ENCODE results near the gene GPRIN1. TPM values are rescaled to one million over a fixed set of nuclear protein-coding genes. Genes with fewer than 3 reads are reported as not detected.

The GPRIN1 gene
- total and polyA plus RNA-seq, 2 donors from 2014 or later, result 0.45 to 1.3 TPM

DNA sequence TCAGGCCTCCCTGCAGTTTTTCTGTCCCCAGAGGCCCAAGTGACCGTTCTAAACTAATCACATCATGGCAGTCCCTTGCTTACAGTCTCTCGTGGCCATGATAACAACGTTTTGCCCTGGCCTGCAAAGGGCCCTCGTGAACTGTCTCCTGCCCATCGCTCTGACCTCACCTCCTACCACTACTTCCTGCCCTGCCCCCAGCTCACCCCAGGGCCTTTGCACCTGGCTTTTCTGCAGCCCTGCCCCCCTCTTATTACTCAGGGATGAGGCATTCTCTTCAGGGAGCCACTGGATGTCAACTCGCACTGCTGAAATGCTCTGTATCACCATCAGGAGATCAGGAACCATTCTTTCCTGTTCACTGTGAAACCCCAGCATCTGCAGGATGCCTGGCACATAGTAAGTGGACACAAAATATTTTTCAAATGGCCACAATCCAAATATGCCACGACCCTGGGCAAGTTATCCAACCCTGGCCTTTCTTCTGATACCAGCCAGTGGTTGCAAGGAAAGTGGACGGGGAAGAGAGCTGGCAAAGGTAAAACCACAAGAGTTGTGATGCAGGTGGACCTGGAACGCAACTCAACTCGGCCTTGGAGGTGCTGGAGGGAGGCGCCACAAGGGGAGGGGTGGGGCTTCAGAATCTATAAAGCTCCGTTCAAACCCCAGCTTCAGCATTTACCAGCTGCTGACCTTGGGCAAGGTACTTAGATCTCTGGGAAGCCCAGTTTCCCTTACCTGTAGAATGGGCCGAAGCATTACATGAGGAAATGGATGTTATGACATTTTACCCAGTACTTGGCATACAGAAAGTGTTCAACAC lies 18.7 kb upstream of the GPRIN1 start:
- Histone ChIP-seq H3K27ac (ENCODE audit: low read depth in 2 of 2, low read length in 2 of 2) (no peak overlapping the region), H3K36me3 (ENCODE audit: control insufficient read depth in 2 of 3, insufficient read depth in 3 of 3, low read length in 3 of 3) (no peaks in the 10 kb centered on the region), H3K4me1 (ENCODE audit: control insufficient read depth in 2 of 3, insufficient read depth in 2 of 3, low read depth in 1 of 3, low read length in 3 of 3) (peaks cover 0 to 7% (median 0%) of the 10 kb centered on the region in 3 donors), H3K4me3 (ENCODE audit: low read length in 3 of 3) (no peak overlapping the region), H3K27me3 (ENCODE audit: control insufficient read depth, insufficient read depth, low read length) (peaks cover 31% of the 10 kb centered on the region), H3K9me3 (ENCODE audit: control insufficient read depth in 2 of 3, insufficient read depth in 1 of 3, low read length in 3 of 3) (no peaks in the 10 kb centered on the region), H3K9ac (ENCODE audit: low read length in 3 of 3) (no peak overlapping the region)
- DNase-seq (peak in 1 of 5 donors; percentile 46), FAIRE-seq (no peak)
- TF ChIP-seq, protein P1, sequence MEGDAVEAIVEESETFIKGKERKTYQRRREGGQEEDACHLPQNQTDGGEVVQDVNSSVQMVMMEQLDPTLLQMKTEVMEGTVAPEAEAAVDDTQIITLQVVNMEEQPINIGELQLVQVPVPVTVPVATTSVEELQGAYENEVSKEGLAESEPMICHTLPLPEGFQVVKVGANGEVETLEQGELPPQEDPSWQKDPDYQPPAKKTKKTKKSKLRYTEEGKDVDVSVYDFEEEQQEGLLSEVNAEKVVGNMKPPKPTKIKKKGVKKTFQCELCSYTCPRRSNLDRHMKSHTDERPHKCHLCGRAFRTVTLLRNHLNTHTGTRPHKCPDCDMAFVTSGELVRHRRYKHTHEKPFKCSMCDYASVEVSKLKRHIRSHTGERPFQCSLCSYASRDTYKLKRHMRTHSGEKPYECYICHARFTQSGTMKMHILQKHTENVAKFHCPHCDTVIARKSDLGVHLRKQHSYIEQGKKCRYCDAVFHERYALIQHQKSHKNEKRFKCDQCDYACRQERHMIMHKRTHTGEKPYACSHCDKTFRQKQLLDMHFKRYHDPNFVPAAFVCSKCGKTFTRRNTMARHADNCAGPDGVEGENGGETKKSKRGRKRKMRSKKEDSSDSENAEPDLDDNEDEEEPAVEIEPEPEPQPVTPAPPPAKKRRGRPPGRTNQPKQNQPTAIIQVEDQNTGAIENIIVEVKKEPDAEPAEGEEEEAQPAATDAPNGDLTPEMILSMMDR (IDR thresholded peaks at IDR 0.05; ENCODE audit: borderline replicate concordance, extremely low read depth, insufficient read depth), result no peak
- intact Hi-C loops (cut with DNase I), result no loop called here

DNA sequence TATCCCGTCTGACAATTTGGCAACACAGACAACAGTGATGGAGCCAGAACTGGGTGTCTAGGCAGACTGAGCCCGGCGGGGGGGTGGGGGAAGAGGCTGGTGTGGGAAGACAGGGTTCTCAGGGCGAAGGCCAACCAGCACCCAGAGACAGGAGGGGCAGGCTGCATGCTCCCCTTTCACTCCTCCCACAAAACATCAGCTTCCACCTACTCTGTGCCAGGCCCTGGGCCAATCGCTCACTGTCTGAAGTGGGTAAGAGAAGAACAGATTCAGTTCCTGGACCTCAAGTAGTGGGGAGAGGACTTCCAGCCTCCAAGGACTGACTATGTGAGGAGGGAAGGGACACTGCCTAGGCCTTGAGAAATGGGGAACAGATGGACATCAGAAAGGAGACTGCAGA lies 17.6 kb upstream of the GPRIN1 start:
- peaks cover 0 to 7% (median 0%) of the 10 kb centered on the region in 3 donors for H3K4me1 ChIP-seq (ENCODE audit: control insufficient read depth in 2 of 3, insufficient read depth in 2 of 3, low read depth in 1 of 3, low read length in 3 of 3)
- no peak for FAIRE-seq
- H3K9me3 ChIP-seq (ENCODE audit: control insufficient read depth in 2 of 3, insufficient read depth in 1 of 3, low read length in 3 of 3), result no peaks in the 10 kb centered on the region
- H3K27me3 ChIP-seq (ENCODE audit: control insufficient read depth, insufficient read depth, low read length), result peaks cover 31% of the 10 kb centered on the region
- H3K4me3 ChIP-seq (ENCODE audit: low read length in 3 of 3), result no peak overlapping the region
- DNase-seq, result peak in 1 of 5 donors; percentile 58
- TF ChIP-seq, protein P1 (IDR thresholded peaks at IDR 0.05; ENCODE audit: borderline replicate concordance, extremely low read depth, insufficient read depth), result no peak
- H3K9ac ChIP-seq (ENCODE audit: low read length in 3 of 3), result no peak overlapping the region
- intact Hi-C loops (cut with DNase I), result no loop called here
- no peaks in the 10 kb centered on the region for H3K36me3 ChIP-seq (ENCODE audit: control insufficient read depth in 2 of 3, insufficient read depth in 3 of 3, low read length in 3 of 3)
- H3K27ac ChIP-seq (ENCODE audit: low read depth in 2 of 2, low read length in 2 of 2), result no peak overlapping the region

DNA sequence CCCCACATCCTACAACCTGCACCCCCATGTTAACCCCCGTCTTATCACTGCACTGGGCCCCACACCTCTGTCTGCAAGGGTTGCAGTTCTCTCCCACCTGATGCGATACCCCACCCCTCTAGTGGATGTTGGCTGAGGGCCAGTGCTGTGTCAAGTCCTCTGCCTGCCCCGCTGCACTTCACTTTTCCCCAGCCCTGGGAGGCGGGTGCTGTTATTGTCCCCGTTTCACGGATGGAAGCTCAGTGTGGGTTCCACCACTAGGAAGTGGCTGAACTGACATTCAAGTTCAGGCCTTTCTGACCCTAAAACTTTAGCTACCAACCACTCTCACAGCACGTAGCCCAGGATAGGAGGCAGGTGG lies 16.9 kb upstream of the GPRIN1 start:
- Histone ChIP-seq H3K9me3 (ENCODE audit: control insufficient read depth in 2 of 3, insufficient read depth in 1 of 3, low read length in 3 of 3) (no peaks in the 10 kb centered on the region), H3K36me3 (ENCODE audit: control insufficient read depth in 2 of 3, insufficient read depth in 3 of 3, low read length in 3 of 3) (no peaks in the 10 kb centered on the region), H3K4me3 (ENCODE audit: low read length in 3 of 3) (no peak overlapping the region), H3K9ac (ENCODE audit: low read length in 3 of 3) (no peak overlapping the region), H3K27me3 (ENCODE audit: control insufficient read depth, insufficient read depth, low read length) (peaks cover 31% of the 10 kb centered on the region), H3K4me1 (ENCODE audit: control insufficient read depth in 2 of 3, insufficient read depth in 2 of 3, low read depth in 1 of 3, low read length in 3 of 3) (peaks cover 0 to 7% (median 0%) of the 10 kb centered on the region in 3 donors), H3K27ac (ENCODE audit: low read depth in 2 of 2, low read length in 2 of 2) (no peak overlapping the region)
- TF ChIP-seq, protein P1 (IDR thresholded peaks at IDR 0.05; ENCODE audit: borderline replicate concordance, extremely low read depth, insufficient read depth), result no peak
- intact Hi-C loops (cut with DNase I), result no loop called here
- DNase-seq, result peak in 1 of 5 donors; percentile 52
- FAIRE-seq, result no peak

Measured in kidney (tissue), 14 donors.